Pancreas (tissue), 10 donors: Measurements from ENCODE around the gene BAG5. TPM values are rescaled to one million over a fixed set of nuclear protein-coding genes. Genes with fewer than 3 reads are reported as not detected.

Experiments
- ATAC-seq, 4 donors: fragments of 200-7000 bp; cut with Tn5 transposase; one replicate each; pipeline versions ENCODE4 v1.8.0 to v1.9.1; 2020; ENCODE audit warnings: mild to moderate bottlenecking in 4 of 4, moderate library complexity in 4 of 4
- DNase-seq, 6 donors: peaks; one replicate each; pipeline ENCODE4 v3.0.0-alpha.2; 2020
- FAIRE-seq: peaks from 2 replicates; lab custom pipeline; 2012; peaks lifted over from hg19 to GRCh38; lab: Jason Lieb, UNC
- H3K27ac ChIP-seq, 4 donors: fragments of 200-600 bp; sonication (generic); 1 replicate in 3 of 4; 2 replicates in 1 of 4; pipeline versions ENCODE4 v1.5.0 to v1.8.0; 2020
- H3K27me3 ChIP-seq, 4 donors: fragments of 200-600 bp; one replicate each; pipeline ENCODE4 v1.8.0; 2021
- H3K36me3 ChIP-seq, 3 donors: fragments of 200-600 bp; sonication (generic) in 1 of 3; one replicate each; pipeline versions ENCODE4 v1.5.0 to v1.8.0; 2020 to 2021
- H3K4me1 ChIP-seq, 3 donors: fragments of 200-600 bp; one replicate each; pipeline ENCODE4 v1.8.0; 2021
- H3K4me3 ChIP-seq, 4 donors: fragments of 200-600 bp; sonication (generic) in 2 of 4; one replicate each; pipeline versions ENCODE4 v1.5.0 to v1.8.0; 2020 to 2021
- H3K9me3 ChIP-seq, 4 donors: fragments of 200-600 bp; one replicate each; pipeline ENCODE4 v1.8.0; 2021
- WGBS, 2 donors: extraction: QIAGEN DNeasy Blood & Tissue Kit; methylation state at CpG; one replicate each; pipeline ENCODE4 v1.1.7; 2013; 5-methylcytosine and 5-hydroxymethylcytosine counted together
- intact Hi-C, 3 donors: fragments of 100-400 bp; cut with DNase I; formaldehyde crosslinking; loops; one replicate each; pipeline versions ENCODE4 v1.11.1 to v1.14.2; 2022
- polyA plus RNA-seq, 2 donors: library from polyadenylated mRNA; stranded (reverse); fragments of 200-250 nt; gene quantifications; one replicate each; pipeline ENCODE4 v1.2.3, GENCODE V29; 2013
- total RNA-seq, 6 donors: library from RNA; stranded (reverse); fragmentation: NEBNext Ultra II Directional in 4 of 6; extraction: Animal tissue kit (Norgen Biotek cat#: 25700) in 4 of 6; gene quantifications; one replicate each; pipeline versions ENCODE4 v1.2.1 to v1.2.4, GENCODE V29; 2021 to 2023
- TF ChIP-seq, protein P1 (sequence below), 4 donors: fragments of 200-600 bp; sonication (generic) in 3 of 4; IDR thresholded peaks; one replicate each; pipeline versions ENCODE4 v1.5.0 to v1.8.0; 2021; ENCODE audit warnings: antibody characterized with exemption in 4 of 4
- donor health status: healthy with polysubstance abuse.
- donor health status: DM: no; HTN: no; CAD: no; lungs with moderate emphysema.
- donor health status: DM: no; HTN: no; CAD: no.
- donor health status: control.
- donor health status: control.
- donor health status: Bipolar disorder and iron deficiency.
- donor health status: DM: yes; HTN: yes; CAD: no.
- donor health status: DM: no; HTN: no; CAD: no.
- donor health status: DM: no; HTN: no; CAD: no.
- donor health status: DM: yes; HTN: yes; CAD: no.

Gene BAG5
- total and polyA plus RNA-seq, 8 donors = 3.6 to 13.4 (median 8.8) TPM

DNA sequence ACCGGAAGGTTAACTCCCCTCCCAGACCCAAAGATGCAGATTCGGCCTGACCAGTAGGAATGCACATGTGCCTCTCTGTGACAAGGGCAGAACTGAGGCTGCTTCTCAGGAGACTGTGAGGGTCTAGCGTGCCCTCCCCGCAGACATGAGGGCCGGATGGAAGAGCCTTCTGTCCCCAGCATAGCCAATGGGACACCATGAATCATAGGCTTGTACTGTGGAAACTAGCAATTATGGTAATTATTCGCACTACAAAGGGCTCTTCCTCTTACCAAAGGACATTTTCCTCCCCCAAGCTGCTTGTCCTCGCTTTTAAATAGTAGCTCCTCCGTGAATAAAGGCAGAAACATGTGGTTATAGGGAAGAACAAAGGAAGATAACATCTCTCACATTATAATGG is 6.5 kb upstream of the BAG5 start:
- Histone ChIP-seq H3K36me3 (peaks cover 0 to 8% (median 0%) of the 10 kb centered on the region in 3 donors), H3K27me3 (no peaks in the 10 kb centered on the region), H3K4me3 (no peak overlapping the region), H3K9me3 (no peaks in the 10 kb centered on the region), H3K27ac (no peak overlapping the region), H3K4me1 (peaks cover 0 to 8% (median 5%) of the 10 kb centered on the region in 3 donors)
- TF ChIP-seq, protein P1, sequence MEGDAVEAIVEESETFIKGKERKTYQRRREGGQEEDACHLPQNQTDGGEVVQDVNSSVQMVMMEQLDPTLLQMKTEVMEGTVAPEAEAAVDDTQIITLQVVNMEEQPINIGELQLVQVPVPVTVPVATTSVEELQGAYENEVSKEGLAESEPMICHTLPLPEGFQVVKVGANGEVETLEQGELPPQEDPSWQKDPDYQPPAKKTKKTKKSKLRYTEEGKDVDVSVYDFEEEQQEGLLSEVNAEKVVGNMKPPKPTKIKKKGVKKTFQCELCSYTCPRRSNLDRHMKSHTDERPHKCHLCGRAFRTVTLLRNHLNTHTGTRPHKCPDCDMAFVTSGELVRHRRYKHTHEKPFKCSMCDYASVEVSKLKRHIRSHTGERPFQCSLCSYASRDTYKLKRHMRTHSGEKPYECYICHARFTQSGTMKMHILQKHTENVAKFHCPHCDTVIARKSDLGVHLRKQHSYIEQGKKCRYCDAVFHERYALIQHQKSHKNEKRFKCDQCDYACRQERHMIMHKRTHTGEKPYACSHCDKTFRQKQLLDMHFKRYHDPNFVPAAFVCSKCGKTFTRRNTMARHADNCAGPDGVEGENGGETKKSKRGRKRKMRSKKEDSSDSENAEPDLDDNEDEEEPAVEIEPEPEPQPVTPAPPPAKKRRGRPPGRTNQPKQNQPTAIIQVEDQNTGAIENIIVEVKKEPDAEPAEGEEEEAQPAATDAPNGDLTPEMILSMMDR (IDR thresholded peaks at IDR 0.05) = no peak
- ATAC-seq (no peak), FAIRE-seq (no peak), DNase-seq (peak in 1 of 6 donors; percentile 16)
- intact Hi-C loops = loop anchor here in 1 of 3 donors (10.0 kb wide), 1 partner anchor 346 kb away; no protein-coding TSS in a partner anchor
- WGBS, 2 donors = 79 to 91% methylated on average over 8 of the region's 8 CpGs

DNA sequence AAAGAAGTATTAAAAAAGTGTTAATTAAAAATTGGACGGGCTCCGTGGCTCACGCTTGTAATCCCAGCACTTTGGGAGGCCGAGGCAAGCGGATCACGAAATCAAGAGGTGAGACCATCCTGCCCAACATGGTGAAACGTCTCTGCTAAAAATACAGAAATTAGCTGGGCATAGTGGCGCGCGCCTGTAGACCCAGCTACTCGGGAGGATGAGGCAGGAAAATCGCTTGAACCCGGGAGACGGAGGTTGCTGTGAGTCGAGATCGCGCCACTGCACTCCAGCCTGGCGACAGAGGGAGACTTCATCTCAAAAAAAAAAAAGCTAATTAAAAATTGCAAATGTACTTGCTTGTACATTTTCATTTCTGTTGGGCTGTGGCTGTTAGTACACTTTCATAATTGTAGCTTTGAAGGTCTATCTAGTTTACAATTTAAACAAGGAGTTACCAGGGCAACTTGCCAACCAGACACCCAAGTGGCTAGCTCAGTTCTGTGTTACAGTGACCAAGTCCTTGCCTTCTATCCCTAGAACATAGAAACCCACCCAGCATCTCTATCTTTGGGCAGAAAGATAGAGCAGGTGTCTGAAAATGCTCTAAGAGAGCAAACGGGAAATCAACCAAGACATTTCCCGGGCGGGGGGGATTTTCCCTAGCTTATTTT is 1.5 kb upstream of the BAG5 start:
- no peaks in the 10 kb centered on the region for H3K27me3 ChIP-seq
- WGBS, 2 donors = 26 to 40% methylated on average over 21 of the region's 21 CpGs
- H3K9me3 ChIP-seq = no peaks in the 10 kb centered on the region
- intact Hi-C loops = loop anchor here in 1 of 3 donors (10.0 kb wide), 1 partner anchor 351 kb away; no protein-coding TSS in a partner anchor
- ATAC-seq = no peak
- TF ChIP-seq, protein P1 (IDR thresholded peaks at IDR 0.05) = no peak
- H3K4me1 ChIP-seq = peaks cover 10 to 36% (median 11%) of the 10 kb centered on the region in 3 donors
- H3K27ac ChIP-seq = no peak overlapping the region
- H3K36me3 ChIP-seq = no peaks in the 10 kb centered on the region
- H3K4me3 ChIP-seq = peak overlapping the region; percentile 73 to 100 (median 90)
- peak in 1 of 6 donors; percentile 13 for DNase-seq
- FAIRE-seq = no peak

DNA sequence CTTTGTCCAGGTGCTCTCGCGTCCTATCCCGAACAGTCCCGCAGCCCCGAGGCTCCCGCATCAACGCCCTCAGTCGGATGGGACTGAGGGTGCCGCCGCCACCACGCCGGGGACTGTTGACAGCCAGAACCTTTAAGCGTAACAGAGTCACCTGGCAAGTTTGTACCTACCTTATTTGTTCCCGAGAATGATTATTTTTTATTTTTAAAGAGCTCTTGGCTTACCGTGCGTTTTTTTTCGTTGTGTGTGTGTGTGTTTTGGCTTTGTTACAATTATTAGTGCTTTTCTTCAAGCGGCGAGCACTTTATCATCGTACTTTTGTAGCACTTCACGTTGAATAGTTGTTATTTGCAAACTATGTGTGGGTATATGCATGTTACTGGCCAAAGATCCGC is 766 bp upstream of the BAG5 start:
- Histone ChIP-seq H3K36me3 (no peaks in the 10 kb centered on the region), H3K9me3 (no peaks in the 10 kb centered on the region), H3K27me3 (no peaks in the 10 kb centered on the region), H3K4me1 (peaks cover 10 to 36% (median 11%) of the 10 kb centered on the region in 3 donors), H3K27ac (peak overlapping the region; percentile 81 to 94 (median 92)), H3K4me3 (peak overlapping the region; percentile 73 to 100 (median 90))
- 0% methylated on average over 20 to 22 of the region's 22 CpGs for WGBS, 2 donors
- FAIRE-seq = no peak
- TF ChIP-seq, protein P1 (IDR thresholded peaks at IDR 0.05) = no peak
- ATAC-seq = no peak
- DNase-seq = no peak
- intact Hi-C loops = loop anchor here in 1 of 3 donors (10.0 kb wide), 1 partner anchor 352 kb away; no protein-coding TSS in a partner anchor

DNA sequence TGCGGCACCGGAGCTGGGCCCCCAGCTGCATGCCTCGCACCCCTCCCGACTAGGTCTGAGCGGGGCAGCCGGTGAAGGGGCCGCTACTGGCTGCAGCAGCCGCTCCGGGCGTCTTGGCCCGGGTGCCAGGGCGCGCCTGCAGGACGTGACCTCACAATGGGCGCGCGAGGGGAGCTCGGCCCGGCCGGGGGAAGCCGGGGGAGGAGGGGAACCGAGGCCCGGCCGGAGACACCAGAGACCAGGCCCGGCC is 353 bp downstream of the BAG5 start:
- 1% methylated on average over 20 to 25 of the region's 25 CpGs for WGBS, 2 donors
- Histone ChIP-seq H3K27ac (peak overlapping the region; percentile 81 to 94 (median 92)), H3K4me3 (peak overlapping the region; percentile 73 to 100 (median 90)), H3K9me3 (no peaks in the 10 kb centered on the region), H3K36me3 (no peaks in the 10 kb centered on the region), H3K4me1 (peaks cover 11 to 36% (median 17%) of the 10 kb centered on the region in 3 donors), H3K27me3 (no peaks in the 10 kb centered on the region)
- TF ChIP-seq, protein P1 (IDR thresholded peaks at IDR 0.05) = no peak
- DNase-seq = no peak
- intact Hi-C loops = loop anchor here in 1 of 3 donors (10.0 kb wide), 1 partner anchor 353 kb away; no protein-coding TSS in a partner anchor
- no peak for FAIRE-seq
- no peak for ATAC-seq
